Coronary artery (tissue), 2 donors: ENCODE measurements around the gene SLC26A3.
"Not testable (repeated sequence)": the region's sequence is repeated elsewhere in the genome, so short reads cannot be mapped to it uniquely, and the experiment has no call there.

Source experiments
- DNase-seq: peaks from one replicate; pipeline ENCODE4 v3.0.0-alpha.2; 2017; ENCODE audit warnings: low spot score
- H3K27ac ChIP-seq, 2 donors: fragments of 200-600 bp; sonication (generic); one replicate each; pipeline ENCODE4 v1.5.1; 2016 to 2019
- H3K4me3 ChIP-seq: fragments of 200-600 bp; sonication (generic); 2 replicates; pipeline ENCODE4 v1.5.1; 2016; ENCODE audit warnings: mild to moderate bottlenecking, moderate library complexity
- CTCF ChIP-seq: fragments of 200-600 bp; sonication (generic); IDR thresholded peaks from one replicate; pipeline ENCODE4 v1.5.1; 2019; ENCODE audit warnings: antibody characterized with exemption

The SLC26A3 gene

GRCh38 chr7:107803009-107803610 is at the start of gene SLC26A3:
Gene SLC26A3, minus strand, starts transcription at chr7:107803223. Its CDS starts 8,714 bp downstream, at chr7:107794509.
- TF ChIP-seq CTCF, result no peak
- Histone ChIP-seq H3K27ac (no peak within 1 kb of the TSS), H3K4me3 (no peak within 1 kb of the TSS)
- no peak for DNase-seq

- no peak for DNase-seq
- H3K27ac ChIP-seq, result no peak overlapping the region
- TF ChIP-seq CTCF, result no peak
- H3K4me3 ChIP-seq, result no peak overlapping the region
Measured at GRCh38 chr7:107850643-107851042, 47.6 kb upstream of the SLC26A3 start.

- H3K27ac ChIP-seq, result no peak overlapping the region
- H3K4me3 ChIP-seq, result no peak overlapping the region
- DNase-seq, result no peak
- TF ChIP-seq CTCF, result no peak
Measured at GRCh38 chr7:107850216-107850615, 47.2 kb upstream of the SLC26A3 start.

- DNase-seq, H3K4me3 ChIP-seq, H3K27ac ChIP-seq: not testable (repeated sequence)
Measured at GRCh38 chr7:107848211-107848610, 45.2 kb upstream of the SLC26A3 start.

- H3K4me3 ChIP-seq, H3K27ac ChIP-seq, DNase-seq: not testable (repeated sequence)
Measured at GRCh38 chr7:107847836-107848175, 44.8 kb upstream of the SLC26A3 start.

- no peak for DNase-seq
- no peak overlapping the region for H3K4me3 ChIP-seq
- no peak for TF ChIP-seq CTCF
- no peak overlapping the region for H3K27ac ChIP-seq
Measured at GRCh38 chr7:107847168-107847835, 44.3 kb upstream of the SLC26A3 start.

- Histone ChIP-seq H3K27ac (no peak overlapping the region), H3K4me3 (no peak overlapping the region)
- DNase-seq, result no peak
- no peak for TF ChIP-seq CTCF
Measured at GRCh38 chr7:107846324-107846723, 43.3 kb upstream of the SLC26A3 start.

- no peak for TF ChIP-seq CTCF
- Histone ChIP-seq H3K4me3 (no peak overlapping the region), H3K27ac (no peak overlapping the region)
- no peak for DNase-seq
Measured at GRCh38 chr7:107843184-107843583, 40.2 kb upstream of the SLC26A3 start.
